Mesendoderm (in vitro differentiated cells): ENCODE measurements around the gene ZNF91.
"Not testable (repeated sequence)": the region's sequence is repeated elsewhere in the genome, so short reads cannot be mapped to it uniquely, and the experiment has no call there.

ENCODE experiments used
- DNase-seq: peaks from one replicate; pipeline ENCODE4 v3.0.0; 2013
- H2AK5ac ChIP-seq: 2 replicates; pipeline ENCODE4 v1.6.1; 2013; ENCODE audit warnings: low read length, inconsistent platforms
- H2BK120ac ChIP-seq: 2 replicates; pipeline ENCODE4 v1.6.1; 2013; ENCODE audit warnings: low read depth, mild to moderate bottlenecking, low read length, moderate library complexity, mixed read lengths
- H2BK15ac ChIP-seq: replicated peaks from 2 replicates; pipeline ENCODE4 v1.6.1; 2013; ENCODE audit warnings: low read depth, mild to moderate bottlenecking, moderate library complexity
- H2BK5ac ChIP-seq: 2 replicates; pipeline ENCODE4 v1.6.1; 2013; ENCODE audit warnings: low read length, inconsistent platforms
- H3K18ac ChIP-seq: 2 replicates; pipeline ENCODE4 v1.6.1; 2013; ENCODE audit warnings: mild to moderate bottlenecking, low read length, mixed read lengths
- H3K23ac ChIP-seq: one replicate; pipeline ENCODE4 v1.6.1; 2013; ENCODE audit warnings: low read length
- H3K27ac ChIP-seq: 2 replicates; pipeline ENCODE4 v1.5.1; 2013; ENCODE audit warnings: low read depth, mild to moderate bottlenecking, inconsistent platforms, low read length, moderate library complexity
- H3K27me3 ChIP-seq: 2 replicates; pipeline ENCODE4 v1.6.1; 2013; ENCODE audit warnings: low read length, control low read depth, mild to moderate bottlenecking, inconsistent platforms; ENCODE audit not compliant: insufficient read depth, poor library complexity
- H3K36me3 ChIP-seq: 2 replicates; pipeline ENCODE4 v1.6.1; 2013; ENCODE audit warnings: low read length, inconsistent platforms; ENCODE audit not compliant: control insufficient read depth, insufficient read depth
- H3K4ac ChIP-seq: one replicate; pipeline ENCODE4 v1.6.1; 2013; ENCODE audit warnings: low read depth, mild to moderate bottlenecking, low read length, moderate library complexity
- H3K4me1 ChIP-seq: 2 replicates; pipeline ENCODE4 v1.6.1; 2013; ENCODE audit warnings: low read depth, low read length, inconsistent platforms; ENCODE audit not compliant: control insufficient read depth
- H3K4me2 ChIP-seq: 2 replicates; pipeline ENCODE4 v1.6.1; 2013; ENCODE audit warnings: low read length
- H3K4me3 ChIP-seq: 2 replicates; pipeline ENCODE4 v1.5.1; 2013; ENCODE audit warnings: mild to moderate bottlenecking, low read length
- H3K56ac ChIP-seq: one replicate; pipeline ENCODE4 v1.6.1; 2013; ENCODE audit warnings: low read length
- H3K79me1 ChIP-seq: 2 replicates; pipeline ENCODE4 v1.6.1; 2013; ENCODE audit warnings: low read length, inconsistent platforms
- H3K79me2 ChIP-seq: 2 replicates; pipeline ENCODE4 v1.6.1; 2013; ENCODE audit warnings: mild to moderate bottlenecking, low read length; ENCODE audit not compliant: control insufficient read depth, insufficient read depth
- H3K9ac ChIP-seq: 2 replicates; pipeline ENCODE4 v1.6.1; 2013; ENCODE audit warnings: low read length, inconsistent platforms
- H4K5ac ChIP-seq: one replicate; pipeline ENCODE4 v1.6.1; 2013; ENCODE audit warnings: low read length
- H4K8ac ChIP-seq: one replicate; pipeline ENCODE4 v1.6.1; 2013; ENCODE audit warnings: low read depth, mild to moderate bottlenecking, control low read depth, low read length, moderate library complexity
- WGBS: extraction: QIAGEN DNeasy Blood & Tissue Kit; methylation state at CpG from one replicate; pipeline ENCODE4 v1.1.7; 2013; ENCODE audit warnings: low lambda C conversion rate, missing lambda C conversion rate; ENCODE audit not compliant: insufficient coverage; ENCODE audit errors: extremely low coverage; 5-methylcytosine and 5-hydroxymethylcytosine counted together

The ZNF91 gene

GRCh38 chr19:23403581-23404324 is 8.5 kb upstream of the ZNF91 start:
- no peak overlapping the region for H3K56ac ChIP-seq
- H3K27ac ChIP-seq, result no peak overlapping the region
- H3K23ac ChIP-seq, result no peak overlapping the region
- no peak overlapping the region for H3K4me3 ChIP-seq
- no peak overlapping the region for H3K18ac ChIP-seq
- H3K27me3 ChIP-seq, result no peaks in the 10 kb centered on the region
- peaks cover 18% of the 10 kb centered on the region for H3K79me1 ChIP-seq
- peaks cover 14% of the 10 kb centered on the region for H3K79me2 ChIP-seq
- peak; percentile 67 for DNase-seq
- no CpG with 5 or more reads among the region's 4 CpGs for WGBS
- no peak overlapping the region for H2BK5ac ChIP-seq
- no peak overlapping the region for H3K9ac ChIP-seq
- H4K8ac ChIP-seq, result no peak overlapping the region
- H3K4ac ChIP-seq, result no peak overlapping the region
- no peak overlapping the region for H4K5ac ChIP-seq
- no peak overlapping the region for H2AK5ac ChIP-seq
- no peaks in the 10 kb centered on the region for H3K4me1 ChIP-seq
- peaks cover 14% of the 10 kb centered on the region for H3K36me3 ChIP-seq
- H2BK120ac ChIP-seq, result no peak overlapping the region
- H2BK15ac ChIP-seq, result no peak overlapping the region
- H3K4me2 ChIP-seq, result no peak overlapping the region

GRCh38 chr19:23403052-23403451 is 7.8 kb upstream of the ZNF91 start:
- Histone ChIP-seq H4K5ac (no peak overlapping the region), H2AK5ac (no peak overlapping the region), H3K79me1 (peaks cover 18% of the 10 kb centered on the region), H2BK15ac (no peak overlapping the region), H3K27me3 (no peaks in the 10 kb centered on the region), H3K4ac (no peak overlapping the region), H3K9ac (no peak overlapping the region), H3K79me2 (peaks cover 14% of the 10 kb centered on the region), H2BK120ac (no peak overlapping the region), H3K36me3 (peaks cover 14% of the 10 kb centered on the region), H3K4me1 (no peaks in the 10 kb centered on the region), H3K23ac (no peak overlapping the region), H4K8ac (no peak overlapping the region), H3K27ac (no peak overlapping the region), H2BK5ac (no peak overlapping the region), H3K18ac (no peak overlapping the region), H3K4me3 (no peak overlapping the region), H3K56ac (no peak overlapping the region), H3K4me2 (no peak overlapping the region)
- DNase-seq, result no peak
- no CpG with 5 or more reads among the region's 3 CpGs for WGBS

GRCh38 chr19:23402388-23402787 is 7.1 kb upstream of the ZNF91 start:
- Histone ChIP-seq H2BK5ac (no peak overlapping the region), H3K27me3 (no peaks in the 10 kb centered on the region), H3K36me3 (peaks cover 14% of the 10 kb centered on the region), H3K18ac (no peak overlapping the region), H2AK5ac (no peak overlapping the region), H3K4me1 (no peaks in the 10 kb centered on the region), H3K4me2 (no peak overlapping the region), H3K9ac (no peak overlapping the region), H3K79me1 (peaks cover 13% of the 10 kb centered on the region), H3K56ac (no peak overlapping the region), H4K8ac (no peak overlapping the region), H3K79me2 (peaks cover 8% of the 10 kb centered on the region), H3K4me3 (no peak overlapping the region), H3K23ac (no peak overlapping the region), H2BK120ac (no peak overlapping the region), H2BK15ac (no peak overlapping the region), H3K4ac (no peak overlapping the region), H3K27ac (no peak overlapping the region), H4K5ac (no peak overlapping the region)
- no peak for DNase-seq
- no CpG with 5 or more reads among the region's 2 CpGs for WGBS

GRCh38 chr19:23401086-23401610 is 5.9 kb upstream of the ZNF91 start:
- no peak overlapping the region for H3K18ac ChIP-seq
- no peaks in the 10 kb centered on the region for H3K4me1 ChIP-seq
- no peaks in the 10 kb centered on the region for H3K27me3 ChIP-seq
- no peak overlapping the region for H4K5ac ChIP-seq
- no peak overlapping the region for H3K4me2 ChIP-seq
- H3K4me3 ChIP-seq, result no peak overlapping the region
- no peak overlapping the region for H3K27ac ChIP-seq
- no peak overlapping the region for H4K8ac ChIP-seq
- peaks cover 2% of the 10 kb centered on the region for H3K79me2 ChIP-seq
- H3K4ac ChIP-seq, result no peak overlapping the region
- peaks cover 7% of the 10 kb centered on the region for H3K79me1 ChIP-seq
- no peak overlapping the region for H3K56ac ChIP-seq
- DNase-seq, result no peak
- no peak overlapping the region for H2BK120ac ChIP-seq
- no CpG with 5 or more reads among the region's 4 CpGs for WGBS
- no peak overlapping the region for H2AK5ac ChIP-seq
- peaks cover 14% of the 10 kb centered on the region for H3K36me3 ChIP-seq
- no peak overlapping the region for H3K23ac ChIP-seq
- no peak overlapping the region for H2BK5ac ChIP-seq
- no peak overlapping the region for H3K9ac ChIP-seq
- H2BK15ac ChIP-seq, result no peak overlapping the region

GRCh38 chr19:23399443-23399842 is 4.2 kb upstream of the ZNF91 start:
- Histone ChIP-seq H2BK15ac (no peak overlapping the region), H2BK5ac (no peak overlapping the region), H3K23ac (no peak overlapping the region), H4K5ac (no peak overlapping the region), H2AK5ac (no peak overlapping the region), H3K4me1 (no peaks in the 10 kb centered on the region), H3K56ac (no peak overlapping the region), H4K8ac (no peak overlapping the region), H3K27ac (no peak overlapping the region), H3K9ac (no peak overlapping the region), H3K79me2 (peaks cover 6% of the 10 kb centered on the region), H3K18ac (no peak overlapping the region), H2BK120ac (no peak overlapping the region), H3K79me1 (peaks cover 3% of the 10 kb centered on the region), H3K4me2 (no peak overlapping the region), H3K4me3 (no peak overlapping the region), H3K4ac (no peak overlapping the region), H3K27me3 (no peaks in the 10 kb centered on the region), H3K36me3 (peaks cover 14% of the 10 kb centered on the region)
- DNase-seq, result no peak
- WGBS, result no CpG with 5 or more reads among the region's 3 CpGs

- not testable (repeated sequence) for H3K27ac ChIP-seq
These were observed 449 bp upstream of the ZNF91 start for GRCh38 chr19:23395722-23396117.

More at GRCh38 chr19:23395722-23396117, 449 bp upstream of the ZNF91 start:
- H3K4me2 ChIP-seq, H4K5ac ChIP-seq, H3K9ac ChIP-seq, H3K4ac ChIP-seq, DNase-seq, H2BK15ac ChIP-seq, H3K79me1 ChIP-seq, H3K4me3 ChIP-seq, H3K27me3 ChIP-seq, H2BK5ac ChIP-seq, H2AK5ac ChIP-seq, H4K8ac ChIP-seq, H3K56ac ChIP-seq, H3K36me3 ChIP-seq, H3K23ac ChIP-seq, H3K18ac ChIP-seq, H2BK120ac ChIP-seq, H3K4me1 ChIP-seq: not testable (repeated sequence)
- no CpG with 5 or more reads among the region's 10 CpGs for WGBS
- H3K79me2 ChIP-seq, result peaks cover 23% of the 10 kb centered on the region
